Activated CD4-positive, alpha-beta T cell treated with anti-CD3 and anti-CD28 coated beads, Interleukin-2, amount 50 U/mL, for 1 hour (primary cell): Measurements from ENCODE around the gene MYOD1.

Source experiments
- DNase-seq: peaks from one replicate; pipeline ENCODE4 v3.0.0-alpha.2; 2020

The MYOD1 gene

DNA sequence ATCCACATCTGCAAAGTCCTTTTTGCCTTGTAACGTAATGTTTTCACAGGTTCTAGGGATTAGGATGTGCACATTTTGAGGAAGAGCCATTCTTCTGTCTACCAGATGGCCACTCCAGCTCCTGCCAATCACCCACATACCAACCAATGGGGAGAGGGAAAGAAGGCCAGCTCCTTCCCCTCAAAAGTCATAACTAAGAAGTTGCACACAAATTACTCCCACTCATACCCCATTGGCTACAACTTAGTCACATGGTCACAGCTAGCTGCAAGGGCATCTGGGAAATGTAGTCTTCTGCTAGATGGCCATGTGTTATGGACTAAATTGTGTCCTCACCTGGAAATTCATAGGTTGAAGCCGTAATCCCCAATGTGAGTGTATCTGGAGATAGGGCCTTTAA lies 15.4 kb upstream of the MYOD1 start:
- no peak for DNase-seq

DNA sequence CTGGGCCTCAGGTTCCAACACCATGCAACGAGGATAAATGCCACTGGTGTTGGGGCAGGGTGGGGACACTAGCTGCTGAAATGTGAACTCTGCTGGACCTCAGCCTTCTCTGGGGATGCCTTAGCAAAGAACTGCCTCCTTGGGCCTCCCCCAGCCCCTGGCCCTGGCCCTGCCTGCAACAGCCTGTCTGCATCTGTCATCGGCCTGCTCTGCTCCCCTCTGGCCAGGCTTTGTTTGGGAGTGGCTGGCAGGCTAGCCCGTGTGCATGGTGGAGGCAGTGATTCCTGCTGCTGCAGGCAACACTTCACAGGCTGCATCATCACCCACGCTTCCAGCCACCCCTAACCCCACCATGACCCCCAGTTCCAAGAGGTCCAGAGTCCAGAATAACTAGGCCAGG lies 11.5 kb upstream of the MYOD1 start:
- no peak for DNase-seq

DNA sequence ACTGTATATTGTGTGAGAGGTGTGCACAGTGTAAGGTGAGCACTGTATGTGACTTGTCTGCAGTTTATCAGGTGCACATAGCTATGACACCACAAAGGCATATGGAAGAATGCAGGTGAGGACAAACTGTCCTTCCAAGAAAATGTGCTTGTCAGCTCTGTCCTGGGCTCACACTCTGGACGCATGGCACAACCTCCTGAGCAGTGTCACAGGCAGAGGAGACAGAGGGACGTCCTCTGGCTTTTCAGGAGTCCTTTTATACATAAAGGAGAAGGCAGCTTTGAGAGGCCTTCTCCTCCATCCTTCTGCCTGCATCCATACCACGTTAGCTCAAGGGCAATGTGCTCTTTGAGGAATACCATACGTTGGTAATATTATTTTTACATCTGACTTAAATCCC lies 7.5 kb upstream of the MYOD1 start:
- no peak for DNase-seq

- no peak for DNase-seq
Observed at GRCh38 chr11:17713851-17714250, 5.5 kb upstream of the MYOD1 start.

DNA sequence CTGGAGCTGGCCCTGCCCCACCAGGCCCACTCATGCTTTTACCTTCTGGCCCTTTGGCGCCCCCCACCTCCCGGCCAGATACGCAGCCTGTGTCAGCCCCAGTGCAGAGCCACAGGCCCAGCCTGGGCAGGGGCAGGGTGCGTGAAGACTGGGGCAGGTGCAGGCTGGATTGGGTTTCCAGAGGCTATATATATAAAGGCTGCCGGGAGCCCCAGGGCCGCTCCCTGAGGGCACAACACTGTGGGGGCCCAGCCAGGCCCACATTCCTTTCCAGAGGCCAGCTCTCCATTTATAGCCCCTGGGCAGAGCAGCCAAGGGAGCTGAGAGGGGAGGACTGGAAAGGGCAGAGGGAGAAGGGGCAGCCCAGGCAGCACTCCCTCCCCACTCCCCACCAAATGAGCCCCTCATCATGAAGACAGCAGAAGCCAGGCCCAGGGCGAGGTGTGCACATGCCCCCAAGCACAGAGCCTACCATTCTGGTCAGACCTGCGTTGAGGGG lies 5.0 kb upstream of the MYOD1 start:
- DNase-seq: no peak

- DNase-seq: no peak
Observed at GRCh38 chr11:17714870-17715269, 4.5 kb upstream of the MYOD1 start.

- no peak for DNase-seq
Observed at GRCh38 chr11:17716807-17717206, 2.6 kb upstream of the MYOD1 start.

DNA sequence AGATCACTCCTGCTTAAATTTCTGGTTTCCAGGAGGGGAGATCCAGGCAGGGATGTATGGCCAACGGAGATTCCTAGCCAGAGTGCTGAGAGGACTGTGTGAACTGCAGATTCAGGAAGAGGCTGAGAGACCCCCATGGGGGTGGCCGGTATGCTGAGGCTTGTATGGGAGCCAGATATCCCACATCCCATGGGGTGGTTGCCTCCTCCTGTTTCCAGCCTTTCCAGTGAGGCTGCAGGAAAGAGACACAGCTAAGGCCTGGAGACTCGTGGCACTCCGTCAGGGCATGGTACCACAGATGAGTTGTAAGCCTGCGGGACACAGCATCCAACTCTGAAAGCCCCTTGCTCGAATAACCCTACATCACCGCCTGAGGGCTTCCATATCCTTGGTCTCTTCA lies 1.4 kb upstream of the MYOD1 start:
- DNase-seq: no peak

DNA sequence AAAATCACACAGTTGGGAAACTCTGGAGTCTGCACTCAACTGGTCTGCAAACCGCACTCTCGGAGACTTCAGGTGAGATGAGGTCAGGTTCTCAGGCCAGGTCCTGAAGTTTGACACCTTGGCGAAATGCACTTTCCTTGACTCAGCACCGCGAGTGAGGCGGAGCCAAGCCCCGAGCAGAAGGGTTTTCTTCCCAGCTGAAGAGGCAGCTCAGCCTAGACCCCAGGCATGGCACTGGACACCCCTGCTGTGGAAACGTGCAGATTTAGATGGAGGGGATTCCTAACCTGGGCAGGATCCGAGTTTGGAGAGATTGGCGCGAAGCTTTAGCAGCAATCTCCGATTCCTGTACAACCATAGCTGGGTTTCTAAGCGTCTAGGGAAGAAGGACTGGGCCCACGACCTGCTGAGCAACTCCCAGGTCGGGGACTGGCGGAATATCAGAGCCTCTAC lies 835 bp upstream of the MYOD1 start:
- no peak for DNase-seq

- no peak for DNase-seq
Observed at GRCh38 chr11:17719938-17720795, 796 bp downstream of the MYOD1 start.

GRCh38 chr11:17720796-17721171 lies 1.4 kb downstream of the MYOD1 start:
- no peak for DNase-seq

DNA sequence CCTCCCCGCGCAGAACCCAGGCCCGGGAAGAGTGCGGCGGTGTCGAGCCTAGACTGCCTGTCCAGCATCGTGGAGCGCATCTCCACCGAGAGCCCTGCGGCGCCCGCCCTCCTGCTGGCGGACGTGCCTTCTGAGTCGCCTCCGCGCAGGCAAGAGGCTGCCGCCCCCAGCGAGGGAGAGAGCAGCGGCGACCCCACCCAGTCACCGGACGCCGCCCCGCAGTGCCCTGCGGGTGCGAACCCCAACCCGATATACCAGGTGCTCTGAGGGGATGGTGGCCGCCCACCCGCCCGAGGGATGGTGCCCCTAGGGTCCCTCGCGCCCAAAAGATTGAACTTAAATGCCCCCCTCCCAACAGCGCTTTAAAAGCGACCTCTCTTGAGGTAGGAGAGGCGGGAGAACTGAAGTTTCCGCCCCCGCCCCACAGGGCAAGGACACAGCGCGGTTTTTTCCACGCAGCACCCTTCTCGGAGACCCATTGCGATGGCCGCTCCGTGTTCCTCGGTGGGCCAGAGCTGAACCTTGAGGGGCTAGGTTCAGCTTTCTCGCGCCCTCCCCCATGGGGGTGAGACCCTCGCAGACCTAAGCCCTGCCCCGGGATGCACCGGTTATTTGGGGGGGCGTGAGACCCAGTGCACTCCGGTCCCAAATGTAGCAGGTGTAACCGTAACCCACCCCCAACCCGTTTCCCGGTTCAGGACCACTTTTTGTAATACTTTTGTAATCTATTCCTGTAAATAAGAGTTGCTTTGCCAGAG lies 2.0 kb downstream of the MYOD1 start:
- no peak for DNase-seq

- no peak for DNase-seq
Observed at GRCh38 chr11:17722000-17722643, 2.8 kb downstream of the MYOD1 start.

DNA sequence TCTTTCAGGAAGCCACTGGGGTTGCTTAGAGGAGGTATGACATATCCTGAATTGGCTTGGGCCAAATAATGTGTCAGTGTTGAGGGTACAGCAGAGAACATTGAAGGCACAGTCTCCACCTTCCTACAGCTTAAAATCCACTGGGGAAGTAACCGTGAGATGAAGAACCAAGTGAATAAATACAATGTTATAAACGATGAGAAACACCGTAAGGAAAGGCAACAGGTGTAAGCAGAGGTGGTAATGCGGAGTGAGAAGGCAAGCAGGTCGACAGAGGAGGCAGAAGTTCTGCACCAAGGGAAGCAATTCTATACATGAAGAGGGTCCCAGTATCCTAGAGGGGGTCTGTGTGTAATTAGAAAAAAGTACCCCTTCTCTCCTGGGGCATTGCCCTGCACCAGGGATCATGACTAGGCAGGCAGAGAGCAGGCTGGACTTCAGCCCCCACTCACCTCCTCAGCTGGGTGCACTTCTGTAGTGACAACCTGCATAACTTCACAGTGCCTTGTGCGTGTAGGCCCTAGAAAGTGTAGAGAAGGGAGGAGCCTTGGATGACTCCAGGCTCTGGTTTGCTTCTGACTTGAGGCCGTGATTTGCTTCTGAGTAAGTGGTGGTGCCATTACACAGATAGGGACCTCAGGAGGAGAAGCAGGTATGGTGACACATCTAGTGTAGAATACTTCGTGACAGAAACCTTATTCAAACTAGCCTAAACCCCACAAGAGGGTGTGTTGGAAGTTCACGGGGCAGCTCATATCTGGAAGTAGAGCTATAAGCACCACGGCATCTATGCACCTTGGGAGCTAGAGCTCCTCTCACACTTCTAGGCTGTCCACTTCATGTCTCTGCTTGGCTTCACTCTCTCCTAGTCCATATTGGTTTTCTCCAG lies 4.9 kb downstream of the MYOD1 start:
- DNase-seq: no peak

- DNase-seq: no peak
Observed at GRCh38 chr11:17725174-17725573, 5.8 kb downstream of the MYOD1 start.

- DNase-seq: no peak
Observed at GRCh38 chr11:17730137-17730536, 10.8 kb downstream of the MYOD1 start.

- peak; percentile 49 for DNase-seq
Observed at GRCh38 chr11:17730608-17731462, 11.5 kb downstream of the MYOD1 start.

GRCh38 chr11:17733261-17733660 lies 13.9 kb downstream of the MYOD1 start:
- no peak for DNase-seq

DNA sequence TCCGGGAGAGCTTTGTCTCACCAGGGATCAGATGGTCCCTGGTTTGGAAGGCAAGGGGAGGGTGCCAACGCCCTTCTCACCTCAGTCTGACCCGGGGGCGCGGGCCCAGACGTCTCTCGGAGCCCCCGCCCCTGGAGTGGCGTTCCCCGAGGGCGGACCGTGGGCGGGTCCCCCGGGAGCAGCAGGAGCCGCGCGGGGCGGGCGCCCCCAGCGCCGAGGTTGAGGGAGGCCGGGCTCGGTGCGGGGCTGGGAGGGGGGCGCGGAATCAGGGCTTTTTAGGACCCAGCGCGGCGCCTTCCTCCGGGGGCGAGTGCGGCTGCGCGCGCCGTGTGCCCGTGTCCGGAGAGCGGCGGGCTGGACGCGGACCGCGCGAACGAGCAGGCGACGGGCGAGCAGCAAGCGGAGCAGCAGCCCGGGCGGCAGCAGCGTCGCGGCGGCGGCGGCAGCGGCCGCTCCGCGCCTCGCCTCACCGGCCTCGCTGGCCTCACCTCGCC lies 15.1 kb downstream of the MYOD1 start, which contains the start of gene KCNC1:
KCNC1 (plus strand) TSS at position 364 of the 494 bp plus-strand sequence. CDS start 1,222 bp downstream, outside the sequence.
- DNase-seq: no peak

- DNase-seq: peak; percentile 4
Observed at GRCh38 chr11:17734986-17735817, 15.8 kb downstream of the MYOD1 start.
